Measurements from ENCODE around the gene SLC39A1. TPM values are rescaled to one million over a fixed set of nuclear protein-coding genes. Genes with fewer than 3 reads are reported as not detected.

The SLC39A1 gene
- total RNA-seq, 1 donor from 2014 or later: 45.8 TPM

DNA sequence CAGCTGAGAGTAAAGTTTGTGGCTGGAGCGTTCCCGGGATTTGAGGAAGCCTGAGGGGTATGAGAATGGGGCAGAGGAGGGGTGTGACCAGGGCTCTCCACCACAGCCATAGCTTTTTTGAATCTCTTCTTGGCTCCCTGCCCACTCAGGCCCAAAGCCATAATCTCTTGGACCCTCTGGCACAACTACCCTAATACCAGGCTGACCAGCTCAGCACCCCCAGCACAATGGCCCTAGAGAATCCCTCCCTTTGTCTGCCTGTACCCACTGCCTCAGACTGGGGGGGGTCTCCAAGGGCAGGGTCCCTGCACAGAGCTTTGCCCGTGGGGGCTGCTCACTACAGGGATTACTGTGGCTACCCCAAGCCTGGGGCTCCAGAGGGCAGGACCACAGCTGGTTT, 24.3 kb downstream of the SLC39A1 start:
- intact Hi-C loops (cut with micrococcal nuclease): no loop called here
- DNase-seq (no peak), ATAC-seq (no peak)

DNA sequence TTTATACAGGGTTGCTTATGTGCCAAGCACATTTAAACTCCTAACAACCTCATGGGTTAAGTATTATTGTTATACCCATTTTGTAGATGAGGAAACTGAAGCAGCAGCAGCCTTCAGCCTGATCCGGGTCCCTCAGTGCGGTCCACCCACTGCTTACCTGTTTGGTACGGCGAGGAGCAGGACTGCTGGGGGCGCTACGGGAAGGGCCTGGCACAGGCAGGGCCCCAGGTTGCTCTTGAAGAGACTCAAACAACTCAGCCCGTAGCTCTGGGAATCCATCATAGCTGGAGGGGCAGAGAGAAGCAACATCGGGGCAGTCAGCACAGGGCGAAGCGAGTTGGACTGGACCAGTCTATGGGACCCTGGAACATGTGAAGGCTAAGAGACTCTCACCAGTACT, 26.0 kb downstream of the SLC39A1 start:
- intact Hi-C loops (cut with micrococcal nuclease): no loop called here
- DNase-seq (no peak), ATAC-seq (no peak)

DNA sequence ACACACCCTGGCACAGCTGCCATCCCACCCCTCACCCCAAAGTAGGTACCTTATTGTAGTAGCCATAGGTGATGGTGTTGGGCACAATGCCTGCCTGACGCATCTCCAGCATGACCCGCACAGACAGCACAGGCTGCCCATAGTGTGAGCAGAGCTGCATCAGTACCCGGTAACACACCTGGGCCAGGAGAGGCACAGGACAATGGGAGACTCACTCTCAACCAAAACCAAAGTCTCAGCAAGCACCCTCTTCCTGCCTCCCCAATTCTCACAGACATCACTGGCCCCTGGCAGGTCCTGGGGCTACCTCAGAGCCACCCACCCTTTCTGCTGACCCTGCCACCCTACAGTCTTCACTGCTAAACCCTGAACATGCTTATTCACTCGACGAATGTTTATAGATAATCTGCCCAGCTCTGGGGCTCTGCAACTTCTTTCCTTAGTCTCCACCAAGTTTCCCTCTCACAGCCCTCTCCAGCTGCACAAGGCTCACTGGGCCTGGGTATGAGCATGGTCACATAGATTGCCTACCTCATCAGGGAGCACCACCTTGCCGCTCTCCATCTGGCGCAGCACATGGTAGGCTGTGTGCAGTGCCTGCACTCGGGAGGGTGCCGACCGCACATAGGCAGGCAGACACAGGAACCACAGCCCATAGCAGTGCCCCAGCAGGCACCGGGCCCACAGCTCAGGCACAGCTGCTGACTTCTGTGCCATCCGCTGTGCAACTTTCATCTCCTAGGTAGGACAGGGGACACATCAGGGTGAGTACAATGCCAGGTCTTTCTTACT, 27.1 kb downstream of the SLC39A1 start:
- intact Hi-C loops (cut with micrococcal nuclease): no loop called here
- DNase-seq: no peak
- no peak for ATAC-seq

DNA sequence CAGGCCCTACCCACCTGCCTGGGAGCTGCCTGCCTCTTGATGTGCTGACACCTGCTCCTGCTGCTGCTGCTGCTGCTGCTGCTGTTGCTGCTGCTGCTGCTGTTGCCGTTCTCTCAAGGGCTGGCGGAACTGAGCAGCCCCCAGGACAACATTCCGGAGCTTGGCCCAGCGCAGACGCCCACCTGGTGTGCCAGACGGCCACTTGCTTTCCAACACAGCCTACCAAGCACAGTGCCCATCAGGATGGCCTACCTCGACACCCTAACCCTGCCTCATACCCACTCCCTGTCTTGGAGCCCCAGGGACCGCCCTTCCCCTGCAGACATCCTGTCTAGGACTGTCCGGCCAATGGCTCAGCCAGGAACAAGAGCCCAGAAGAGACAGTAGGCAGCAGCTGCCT, 28.6 kb downstream of the SLC39A1 start:
- intact Hi-C loops (cut with micrococcal nuclease): no loop called here
- ATAC-seq (no peak), DNase-seq (no peak)

DNA sequence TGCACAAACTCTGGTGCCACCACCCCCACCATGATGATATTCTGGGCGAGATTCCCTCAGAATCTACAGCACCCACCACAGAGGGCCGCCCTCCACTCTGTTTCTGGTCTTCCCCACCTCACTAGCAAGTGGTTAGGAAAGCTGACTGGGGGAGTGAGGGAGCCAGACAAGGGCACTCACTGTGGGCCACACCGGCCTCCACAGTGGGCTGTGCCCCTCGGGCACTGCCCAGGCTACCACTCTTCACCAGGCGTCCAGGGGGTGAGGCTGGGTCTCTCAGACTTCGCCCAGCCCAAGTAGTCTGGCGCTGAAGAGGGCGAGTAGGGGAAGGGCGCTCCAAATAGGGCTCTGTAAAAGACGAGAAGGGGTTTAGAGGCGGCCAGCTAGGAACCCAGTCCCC, 29.4 kb downstream of the SLC39A1 start:
- DNase-seq: no peak
- intact Hi-C loops (cut with micrococcal nuclease): no loop called here

DNA sequence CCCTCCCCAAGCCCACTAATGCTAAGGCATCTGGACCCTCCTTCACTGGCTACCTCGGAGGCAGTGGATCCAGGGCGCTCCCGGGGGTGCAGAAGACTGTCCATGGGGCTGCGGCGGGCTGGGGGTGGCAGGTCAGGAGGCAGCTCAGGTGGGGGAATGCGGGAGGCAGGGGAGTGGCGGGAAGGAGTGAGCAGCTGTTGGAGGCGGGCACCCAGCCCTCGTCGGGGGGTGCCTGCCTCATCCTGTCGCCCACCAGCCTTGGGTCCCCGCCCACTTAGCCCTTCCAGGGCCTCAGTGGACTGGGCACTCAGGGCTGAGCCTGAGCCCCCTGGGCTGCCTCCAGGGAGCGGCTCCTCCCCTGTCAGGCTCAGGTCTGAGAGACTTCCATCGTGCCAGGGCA, 29.9 kb downstream of the SLC39A1 start:
- intact Hi-C loops (cut with micrococcal nuclease): no loop called here
- ATAC-seq (no peak), DNase-seq (no peak)

More for the DNA sequence above, 29.4 kb downstream of the SLC39A1 start:
- no peak for ATAC-seq

DNA sequence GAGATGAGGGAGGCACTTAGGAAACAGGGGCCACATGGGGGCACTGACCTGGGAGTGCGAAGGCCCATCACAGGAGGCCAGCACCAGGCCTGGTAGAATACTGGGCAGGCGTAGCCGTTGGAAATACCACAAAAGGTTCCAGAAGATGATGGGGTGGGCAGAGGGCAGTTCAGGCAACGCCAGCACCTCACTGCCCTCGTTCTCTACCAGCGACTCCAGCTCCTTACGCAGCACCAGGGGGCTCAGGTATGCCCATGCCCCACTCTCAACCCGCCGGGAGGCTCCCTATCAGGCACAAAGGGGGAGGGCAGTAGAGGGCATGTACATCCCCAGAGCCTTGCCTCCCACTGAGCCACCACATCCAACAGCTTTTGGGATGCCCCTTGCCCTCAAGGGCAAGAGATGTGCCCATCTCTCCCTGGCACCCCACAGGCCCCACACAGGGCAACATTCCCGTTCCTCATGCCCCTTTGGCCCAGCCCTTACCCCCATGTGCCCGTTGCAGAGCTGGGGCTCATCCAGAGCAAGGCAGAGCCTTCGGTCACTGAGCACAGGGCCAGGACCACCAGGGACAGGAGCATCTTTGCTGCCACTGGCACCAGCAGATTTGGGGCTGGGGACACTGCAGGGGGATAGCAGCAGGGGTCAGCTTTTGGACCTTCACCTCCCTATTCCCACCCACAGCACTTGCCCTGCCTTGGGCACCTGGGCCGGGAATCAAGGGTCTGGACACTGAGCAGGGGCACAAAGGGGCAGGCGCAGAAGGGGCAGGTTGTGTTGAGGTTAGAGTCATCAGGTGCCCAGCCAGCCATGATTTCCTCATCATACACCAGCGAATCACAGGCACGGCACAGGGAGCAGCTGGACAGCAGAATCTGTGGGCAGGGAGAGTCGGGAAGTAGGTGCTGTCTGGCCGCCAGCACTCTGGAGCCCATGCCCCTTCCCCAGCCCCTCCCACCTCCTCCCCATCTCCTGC, 30.9 kb downstream of the SLC39A1 start:
- no peak for ATAC-seq
- DNase-seq: no peak
- intact Hi-C loops (cut with micrococcal nuclease): no loop called here

DNA sequence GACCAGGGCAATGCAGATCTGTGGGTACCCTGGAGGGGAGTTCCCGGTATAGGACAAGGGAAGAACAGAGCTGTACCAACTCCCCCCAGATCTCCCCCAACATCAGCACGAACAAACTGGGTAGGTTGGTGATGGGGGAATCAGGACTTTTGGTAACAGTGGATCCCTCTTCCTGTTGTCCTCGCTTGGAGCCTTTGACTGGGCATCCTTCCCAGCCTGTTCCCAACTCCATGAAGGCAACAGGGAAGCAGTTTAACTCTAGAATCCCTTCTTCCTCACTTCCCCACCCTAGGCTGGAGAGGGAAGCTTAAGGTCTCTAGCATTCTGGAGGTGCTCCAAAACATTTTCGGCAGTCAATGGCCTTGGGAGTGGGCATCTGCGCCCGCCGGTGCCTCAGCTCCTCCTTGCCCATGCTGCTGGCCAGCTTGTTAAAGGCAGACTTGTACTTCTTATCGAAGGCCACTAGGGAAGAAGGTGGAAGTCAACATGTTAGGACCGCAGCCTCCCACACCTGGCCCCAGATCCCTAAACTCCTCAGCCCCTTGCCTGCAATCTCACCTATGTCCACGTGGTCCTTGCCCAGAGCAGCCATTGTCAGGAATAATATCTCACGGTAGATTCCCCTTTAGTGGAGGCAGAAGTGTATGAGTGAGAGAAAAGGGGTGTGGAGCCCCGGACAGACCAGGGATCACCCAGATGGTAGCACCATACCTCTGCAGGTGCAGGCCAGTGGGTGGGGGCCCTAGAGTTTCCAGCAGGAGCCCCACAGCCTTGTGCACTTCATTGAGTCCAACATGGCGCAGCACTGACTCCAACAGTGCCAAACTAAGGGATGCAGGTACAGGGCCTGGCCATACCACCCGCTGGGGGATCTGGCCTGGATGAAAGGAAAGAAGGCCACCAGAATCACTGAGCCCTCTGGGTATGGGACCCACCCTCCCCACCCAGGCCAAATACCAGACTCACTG, 33.1 kb downstream of the SLC39A1 start:
- DNase-seq (no peak), ATAC-seq (no peak)
- intact Hi-C loops (cut with micrococcal nuclease): loop anchor here (10.0 kb wide), 1 partner anchor 105 kb away; no protein-coding TSS in a partner anchor

DNA sequence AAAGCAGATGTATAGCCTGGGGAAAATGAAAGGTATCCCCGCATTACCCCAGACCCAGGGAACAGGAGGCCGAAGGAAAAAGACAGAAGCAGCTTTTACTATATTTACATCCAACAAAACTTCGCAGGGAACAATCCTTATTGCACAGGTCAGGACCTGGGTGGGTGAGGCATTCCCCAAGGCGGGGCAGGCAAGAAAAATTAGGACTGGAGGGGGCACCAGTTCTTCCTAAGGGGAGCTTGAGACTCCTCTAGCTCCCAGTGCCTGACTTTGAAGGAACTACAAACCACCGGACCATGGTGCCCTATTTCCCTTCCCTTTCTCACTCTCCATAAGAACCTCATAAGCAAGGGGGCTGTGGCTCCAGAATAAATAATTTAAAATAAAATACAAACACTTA, 33.9 kb downstream of the SLC39A1 start:
- no peak for DNase-seq
- no peak for ATAC-seq
- intact Hi-C loops (cut with micrococcal nuclease): loop anchor here (10.0 kb wide), 1 partner anchor 105 kb away; no protein-coding TSS in a partner anchor

DNA sequence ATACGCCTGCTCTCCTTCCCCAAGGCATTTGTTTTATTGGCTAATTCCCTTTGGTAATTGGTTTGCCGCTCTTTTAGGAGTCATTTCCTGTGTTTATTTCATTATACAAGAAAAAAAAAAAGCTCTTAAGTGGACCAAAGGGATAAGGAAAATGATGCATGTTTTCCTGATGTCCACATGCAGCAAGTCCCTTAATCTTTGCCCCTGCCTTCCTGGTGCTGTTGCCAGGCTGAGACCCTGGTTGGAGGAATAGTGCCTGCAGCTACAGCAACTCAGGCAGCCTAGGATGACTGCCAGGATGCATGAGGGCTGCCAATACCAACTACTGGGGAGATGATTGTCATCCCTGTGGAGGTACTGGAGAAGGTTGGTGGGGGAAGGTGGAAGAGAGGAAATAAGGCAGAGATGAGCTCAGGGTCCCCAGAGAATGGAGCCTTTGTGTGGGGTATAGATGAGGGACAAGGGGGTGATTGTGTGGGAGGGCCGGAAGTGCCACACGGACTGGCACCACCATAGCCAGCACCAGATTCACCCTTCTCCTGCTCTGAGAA, 34.5 kb downstream of the SLC39A1 start:
- ATAC-seq (no peak), DNase-seq (no peak)
- intact Hi-C loops (cut with micrococcal nuclease): loop anchor here (10.0 kb wide), 1 partner anchor 104 kb away; no protein-coding TSS in a partner anchor

DNA sequence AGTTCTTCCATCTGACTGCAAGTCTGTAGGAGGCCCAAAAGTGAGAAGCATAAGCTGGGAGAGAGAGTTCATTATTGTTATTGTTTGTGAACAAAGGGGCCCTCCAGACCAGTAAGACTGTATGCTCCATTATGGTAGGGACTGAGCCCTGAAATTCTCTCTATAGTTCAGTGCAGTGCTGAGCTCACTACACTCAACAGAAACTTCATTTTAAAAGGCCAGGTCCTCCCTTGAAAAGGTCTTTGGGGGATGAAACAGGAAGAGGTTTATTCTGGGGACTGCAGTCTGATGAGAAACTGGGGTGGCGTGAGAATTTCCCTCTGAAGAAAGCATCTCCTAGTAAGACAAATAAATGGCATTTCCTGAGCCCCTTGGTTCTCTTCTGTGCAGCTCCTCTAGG, 35.1 kb downstream of the SLC39A1 start:
- DNase-seq: no peak
- intact Hi-C loops (cut with micrococcal nuclease): loop anchor here (10.0 kb wide), 1 partner anchor 103 kb away; no protein-coding TSS in a partner anchor
- ATAC-seq: no peak

DNA sequence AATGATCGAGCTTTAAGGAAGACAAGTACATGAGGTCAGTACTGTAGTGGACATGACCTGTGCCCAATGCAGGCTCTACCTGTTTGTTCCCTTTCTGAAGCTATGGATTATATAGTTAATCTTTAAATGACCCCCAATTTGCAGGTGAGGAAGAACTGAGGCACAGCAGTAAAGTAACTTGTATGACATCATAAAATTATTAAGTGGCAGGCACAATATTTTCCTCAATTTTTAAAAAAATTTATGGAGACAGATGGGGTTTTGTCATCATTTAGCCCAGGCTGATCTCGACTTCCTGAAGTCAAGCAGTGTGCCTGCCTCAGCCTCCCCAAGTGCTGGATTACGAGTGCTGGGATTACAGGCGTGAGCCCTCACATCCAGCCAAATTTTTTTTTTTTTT, 36.9 kb downstream of the SLC39A1 start:
- intact Hi-C loops (cut with micrococcal nuclease): loop anchor here (10.0 kb wide), 1 partner anchor 102 kb away; no protein-coding TSS in a partner anchor
- DNase-seq (no peak), ATAC-seq (no peak)

DNA sequence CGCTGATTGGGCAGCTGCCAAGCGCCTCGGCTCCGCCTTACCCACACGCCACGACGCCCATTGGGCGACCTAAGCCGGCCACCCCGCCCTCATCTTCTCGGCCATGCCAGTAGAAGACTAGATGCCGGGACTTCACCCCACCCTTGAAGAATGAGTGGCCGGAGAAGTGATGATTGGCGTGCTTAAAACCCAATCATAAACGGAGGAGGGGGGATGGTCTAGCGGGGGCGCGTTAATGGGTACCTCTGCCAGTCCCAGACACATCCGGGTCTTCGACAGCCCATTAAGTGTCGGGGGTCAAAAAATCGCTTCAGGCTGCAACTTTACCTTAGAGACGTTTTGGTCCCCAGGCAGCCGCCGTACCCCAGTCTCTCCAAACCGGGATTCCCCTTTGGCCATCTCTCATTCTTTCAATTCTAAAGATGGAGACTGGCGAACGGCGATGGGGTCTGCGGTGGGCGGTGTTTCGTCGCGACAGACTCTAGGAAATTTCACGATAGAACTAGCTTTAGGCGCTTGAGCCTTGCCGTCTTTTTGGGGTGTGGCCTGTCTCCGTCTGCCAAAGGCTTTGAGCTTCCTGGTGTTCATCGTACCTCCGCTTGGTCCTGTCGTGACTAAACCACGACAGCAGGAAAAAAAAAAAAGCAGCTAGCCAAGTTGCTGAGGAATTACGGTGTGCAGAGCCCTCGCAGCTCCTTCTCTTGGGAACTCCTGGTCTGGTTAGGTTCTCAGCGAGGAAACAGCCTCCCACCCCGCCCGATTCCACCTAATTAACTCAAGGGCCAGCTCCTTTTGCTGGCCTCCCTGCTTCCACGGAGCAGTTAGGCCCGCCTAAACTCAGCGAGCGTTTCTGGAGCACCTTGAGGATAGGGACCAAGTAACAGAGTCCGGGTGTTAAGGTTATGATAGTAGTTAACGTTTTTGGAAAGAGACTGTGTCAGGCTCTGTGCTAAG, 40.1 kb downstream of the SLC39A1 start, which contains the start of gene GATAD2B:
GATAD2B (minus strand) TSS at position 1 of the 954 bp plus-strand sequence. CDS start 94,625 bp downstream, outside the sequence.
- intact Hi-C loops (cut with micrococcal nuclease): loop anchor here (10.0 kb wide), 1 partner anchor 98 kb away; no protein-coding TSS in a partner anchor

DNA sequence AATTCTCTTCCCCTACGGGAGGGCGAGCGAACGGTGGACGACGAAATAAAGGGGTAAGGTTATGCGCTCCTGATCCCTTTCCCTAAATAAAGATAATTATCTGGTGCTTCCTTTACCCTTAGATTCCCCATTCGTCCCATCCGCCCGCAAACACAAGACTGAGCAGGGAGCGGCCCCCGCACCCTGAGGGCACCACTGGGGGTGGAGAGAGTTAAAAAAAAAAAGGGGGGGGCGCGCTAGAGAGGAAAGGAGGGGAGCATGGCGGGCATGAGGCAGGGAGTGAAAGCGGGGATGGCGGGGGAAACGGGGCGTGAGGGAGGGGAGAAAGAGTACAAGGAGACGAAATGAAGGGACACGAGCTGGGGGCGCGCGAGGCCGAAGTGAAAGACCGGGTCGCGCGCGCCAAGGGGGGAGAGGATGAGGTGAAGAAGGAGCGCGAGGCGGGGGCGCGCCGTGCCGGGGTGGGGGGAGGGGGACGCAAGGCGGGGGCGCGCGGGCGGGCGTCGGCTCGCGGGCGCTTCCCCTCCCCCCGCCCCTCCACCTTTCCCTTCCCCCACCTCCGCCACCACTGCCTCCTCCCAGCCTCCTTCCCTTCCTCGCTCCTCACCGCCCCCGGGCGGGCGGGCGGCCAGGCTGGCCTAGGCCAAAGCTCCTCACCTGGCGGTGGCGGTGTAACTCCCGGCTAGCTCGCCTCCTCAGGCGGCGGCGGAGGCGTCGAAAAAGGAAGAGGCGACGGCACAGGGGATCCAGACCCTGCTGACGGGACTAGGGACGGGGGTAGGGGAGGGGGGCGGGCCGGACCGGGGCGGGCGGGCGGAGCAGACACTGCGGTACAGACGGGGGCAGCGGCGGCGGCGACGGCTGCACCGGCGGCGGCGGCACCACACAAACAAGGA, 41.0 kb downstream of the SLC39A1 start:
- DNase-seq (no peak), ATAC-seq (peak; percentile 45)
- intact Hi-C loops (cut with micrococcal nuclease): loop anchor here (10.0 kb wide), 1 partner anchor 98 kb away; no protein-coding TSS in a partner anchor

More for the DNA sequence above, 40.1 kb downstream of the SLC39A1 start, which contains the start of gene GATAD2B:
- peak; percentile 100 for DNase-seq
- peak; percentile 98 for ATAC-seq

DNA sequence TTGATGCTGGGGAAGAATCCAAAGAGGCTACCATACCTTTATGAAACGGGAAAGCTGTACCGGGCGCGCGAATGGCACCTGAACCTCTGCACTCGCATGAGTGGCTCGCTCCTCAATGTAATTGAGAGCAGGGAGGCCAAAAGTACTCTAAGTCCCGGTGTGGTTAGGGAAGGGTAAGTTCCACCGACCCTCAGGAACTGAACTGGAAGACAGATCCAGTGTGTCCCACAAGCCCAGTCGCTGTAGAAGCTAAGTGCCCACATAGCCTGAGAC, 41.6 kb downstream of the SLC39A1 start:
- intact Hi-C loops (cut with micrococcal nuclease): loop anchor here (10.0 kb wide), 1 partner anchor 97 kb away; no protein-coding TSS in a partner anchor
- no peak for ATAC-seq
- no peak for DNase-seq

Data from left ventricle myocardium superior (tissue), 1 donor.